HCT116 (cell line): ENCODE measurements around the gene NKX6-1. TPM values are rescaled to one million over a fixed set of nuclear protein-coding genes. Genes with fewer than 3 reads are reported as not detected.

Experiments used
- ATAC-seq: fragments of 200-7000 bp; cut with Tn5 transposase; 2 replicates; pipeline ENCODE4 v1.9.1; 2020; ENCODE audit warnings: mild to moderate bottlenecking, moderate library complexity
- BruUV-seq: library from RNA; stranded (reverse); fragments of 400-500 nt; replicated peaks from 2 replicates; lab custom pipeline; 2021; lab: Mats Ljungman, UMichigan
- CTCF ChIA-PET: fragments of 300-600 bp; sonication (Branson Sonifier 250); formaldehyde crosslinking; loops from one replicate; lab custom pipeline; 2021; ENCODE audit warnings: antibody characterized with exemption; lab: Charles Lee
- POLR2A ChIA-PET: fragments of 300-600, 350-600 bp; sonication (Branson Sonifier 250); formaldehyde crosslinking; loops from one replicate; lab custom pipeline; 2021; ENCODE audit warnings: antibody characterized with exemption; lab: Charles Lee
- RAD21 ChIA-PET, 2 experiments: fragments of 300-600 bp; sonication (Branson Sonifier 250); formaldehyde crosslinking; loops; one replicate each; lab custom pipeline; 2023; ENCODE audit warnings: low total read pairs in 2 of 2; ENCODE audit not compliant: uncharacterized antibody in 2 of 2, unreplicated experiment in 2 of 2, low non-redundant PET in 1 of 2; lab: Charles Lee
- DNase-seq: peaks from one replicate; pipeline ENCODE4 v3.0.0-alpha.2; 2010; ENCODE audit warnings: low read depth, low spot score
- H2AFZ ChIP-seq: fragments of 200-600 bp; shearing (Covaris generic), sonication (generic); 2 replicates; pipeline ENCODE4 v1.6.1; 2017; ENCODE audit warnings: low read depth, mixed run types, mixed read lengths, antibody characterized with exemption, low read length; ENCODE audit not compliant: poor library complexity, severe bottlenecking
- H3K27ac ChIP-seq: 2 replicates; pipeline ENCODE4 v1.5.1; 2012; ENCODE audit warnings: low read depth, low read length
- H3K27me3 ChIP-seq: fragments of 200-600 bp; sonication (generic); 2 replicates; pipeline ENCODE4 v1.6.1; 2016; ENCODE audit warnings: mixed run types, low read length, mixed read lengths; ENCODE audit not compliant: insufficient read depth
- H3K36me3 ChIP-seq, 2 experiments: fragments of 200-500 bp in 1 of 2; fragments of 200-600 bp in 1 of 2; sonication (Bioruptor generic) in 1 of 2; sonication (generic) in 1 of 2; 2 replicates each; pipeline versions ENCODE4 v1.5.1 to v1.6.1; 2014 to 2016; ENCODE audit warnings: low read length in 2 of 2, inconsistent platforms in 1 of 2, mixed read lengths in 1 of 2, mixed run types in 1 of 2; ENCODE audit not compliant: insufficient read depth in 2 of 2, control insufficient read depth in 1 of 2
- H3K4me1 ChIP-seq, 2 experiments: fragments of 200-600 bp in 1 of 2; sonication (generic) in 1 of 2; 2 replicates each; pipeline versions ENCODE4 v1.5.1 to v1.6.1; 2012 to 2017; ENCODE audit warnings: low read length in 2 of 2, inconsistent platforms in 1 of 2, mild to moderate bottlenecking in 1 of 2, mixed read lengths in 1 of 2, mixed run types in 1 of 2, moderate library complexity in 1 of 2; ENCODE audit not compliant: insufficient read depth in 2 of 2, control insufficient read depth in 1 of 2
- H3K4me2 ChIP-seq: fragments of 200-600 bp; sonication (generic); 2 replicates; pipeline ENCODE4 v1.6.1; 2017; ENCODE audit warnings: mixed run types, low read length, mixed read lengths
- H3K4me3 ChIP-seq, 2 experiments: fragments of 200-600 bp in 1 of 2; sonication (generic) in 1 of 2; replicated peaks in 1 of 2; 2 replicates each; pipeline ENCODE4 v1.5.1; 2011 to 2016; ENCODE audit warnings: low read length in 2 of 2, control low read depth in 1 of 2, low read depth in 1 of 2, mild to moderate bottlenecking in 1 of 2, mixed read lengths in 1 of 2, mixed run types in 1 of 2
- H3K79me2 ChIP-seq: fragments of 200-600 bp; sonication (generic); 2 replicates; pipeline ENCODE4 v1.6.1; 2017; ENCODE audit warnings: mild to moderate bottlenecking, mixed run types, low read length, moderate library complexity, mixed read lengths; ENCODE audit not compliant: insufficient read depth
- H3K9ac ChIP-seq: fragments of 200-600 bp; sonication (generic); 2 replicates; pipeline ENCODE4 v1.6.1; 2016; ENCODE audit warnings: low read length, mixed read lengths
- H3K9me2 ChIP-seq: fragments of 200-600 bp; sonication (generic), shearing (Covaris generic); 2 replicates; pipeline ENCODE4 v1.6.1; 2017; ENCODE audit warnings: mixed run types, mild to moderate bottlenecking, moderate library complexity; ENCODE audit not compliant: insufficient read depth
- H3K9me3 ChIP-seq, 2 experiments: fragments of 200-500 bp in 1 of 2; fragments of 200-600 bp in 1 of 2; sonication (Bioruptor generic) in 1 of 2; sonication (generic) in 1 of 2; 2 replicates each; pipeline ENCODE4 v1.6.1; 2014 to 2017; ENCODE audit warnings: low read length in 2 of 2, mixed read lengths in 2 of 2, inconsistent platforms in 1 of 2, low read depth in 1 of 2, mild to moderate bottlenecking in 1 of 2, mixed run types in 1 of 2, moderate library complexity in 1 of 2; ENCODE audit not compliant: control insufficient read depth in 1 of 2, insufficient read depth in 1 of 2
- H4K20me1 ChIP-seq: fragments of 200-600 bp; sonication (generic), shearing (Covaris generic); 2 replicates; pipeline ENCODE4 v1.6.1; 2017; ENCODE audit warnings: mixed run types, mild to moderate bottlenecking, moderate library complexity; ENCODE audit not compliant: insufficient read depth
- CBX3 ChIP-seq: IDR thresholded peaks from 2 replicates; pipeline ENCODE4 v1.6.1; 2012; ENCODE audit warnings: low read depth
- EGR1 ChIP-seq: IDR thresholded peaks from 2 replicates; pipeline ENCODE4 v1.6.1; 2012; ENCODE audit warnings: low read depth
- FOSL1 ChIP-seq: IDR thresholded peaks from 2 replicates; pipeline ENCODE4 v1.6.1; 2012; ENCODE audit warnings: low read depth
- MAX ChIP-seq: IDR thresholded peaks from 2 replicates; pipeline ENCODE4 v1.6.1; 2012
- intact Hi-C: fragments of 100-400 bp; cut with micrococcal nuclease; formaldehyde crosslinking; loops from 2 replicates; pipeline ENCODE4 v1.10.0; 2022
- total RNA-seq: library from RNA; stranded (reverse); gene quantifications from one replicate; pipeline ENCODE4 v1.2.1, GENCODE V29; 2021; ENCODE audit not compliant: unreplicated experiment

NKX6-1 gene
- total RNA-seq, 1 experiment from 2014 or later, result 4.2 TPM

GRCh38 chr4:84545093-84545492, 46.0 kb upstream of the NKX6-1 start:
- intact Hi-C loops, result no loop called here
- Histone ChIP-seq H2AFZ (no peak overlapping the region), H3K27me3 (no peaks in the 10 kb centered on the region), H3K27ac (no peak overlapping the region), H3K36me3 (no peaks in the 10 kb centered on the region), H3K4me3 (no peak overlapping the region), H3K9me3 (no peaks in the 10 kb centered on the region), H3K4me2 (no peak overlapping the region), H4K20me1 (no peaks in the 10 kb centered on the region), H3K79me2 (no peaks in the 10 kb centered on the region)
- no TSS peak for BruUV-seq
- no peak for ATAC-seq
- ChIA-PET POLR2A (no interaction called here), CTCF (no interaction called here), RAD21 (no interaction called here)
- DNase-seq, result no peak
- TF ChIP-seq EGR1 (no peak), FOSL1 (no peak), CBX3 (no peak)
- TF ChIP-seq, all 23 proteins: peak for 0
- H3K9me2 ChIP-seq, result no peaks in the 10 kb centered on the region
- no peaks in the 10 kb centered on the region for H3K4me1 ChIP-seq
- no peak overlapping the region for H3K9ac ChIP-seq

GRCh38 chr4:84535901-84536300, 36.8 kb upstream of the NKX6-1 start:
- H3K4me1 ChIP-seq, result peaks cover 9 to 11% of the 10 kb centered on the region in 2 experiments
- no peak for TF ChIP-seq MAX
- TF ChIP-seq, all 23 proteins: peak for 0
- H3K27ac ChIP-seq, result no peak overlapping the region
- no peak overlapping the region for H3K4me3 ChIP-seq
- RAD21 ChIA-PET, result no interaction called here
- BruUV-seq, result no TSS peak
- no peaks in the 10 kb centered on the region for H3K9me2 ChIP-seq
- intact Hi-C loops, result no loop called here
- no peaks in the 10 kb centered on the region for H3K27me3 ChIP-seq
- no peak overlapping the region for H2AFZ ChIP-seq
- CTCF ChIA-PET, result interaction anchor here (0.6 kb wide), 1 partner anchor 15 kb away, joined by 3 read pairs; no protein-coding TSS in a partner anchor
- no peaks in the 10 kb centered on the region for H3K79me2 ChIP-seq
- H3K9ac ChIP-seq, result no peak overlapping the region
- no peak for DNase-seq
- H3K9me3 ChIP-seq, result no peaks in the 10 kb centered on the region
- ATAC-seq, result no peak
- H3K36me3 ChIP-seq, result no peaks in the 10 kb centered on the region
- no peaks in the 10 kb centered on the region for H4K20me1 ChIP-seq
- POLR2A ChIA-PET, result no interaction called here
- H3K4me2 ChIP-seq, result no peak overlapping the region
